22Rv1 (cell line): ENCODE results near the gene VSNL1.

Experiments used
- H3K27ac ChIP-seq: fragments of 450-650 bp; 2 replicates; pipeline ENCODE4 v1.5.1; 2017
- CTCF ChIP-seq: fragments of 450-650 bp; IDR thresholded peaks from 2 replicates; pipeline ENCODE4 v1.5.1; 2017; ENCODE audit warnings: mild to moderate bottlenecking
- ZFX ChIP-seq: fragments of 450-650 bp; IDR thresholded peaks from 2 replicates; pipeline ENCODE4 v1.6.1; 2017; ENCODE audit warnings: antibody characterized with exemption, borderline replicate concordance

VSNL1 gene

GRCh38 chr2:17542471-17542870, 2.0 kb downstream of the VSNL1 start:
- no peak overlapping the region for H3K27ac ChIP-seq
- TF ChIP-seq ZFX (no peak), CTCF (no peak)

- TF ChIP-seq CTCF = no peak
- no peak for TF ChIP-seq ZFX
- H3K27ac ChIP-seq = no peak overlapping the region
Observed at GRCh38 chr2:17543131-17543660, 2.7 kb downstream of the VSNL1 start.

- TF ChIP-seq CTCF (no peak), ZFX (no peak)
Observed at GRCh38 chr2:17543848-17544247, 3.4 kb downstream of the VSNL1 start.

GRCh38 chr2:17544256-17544655, 3.8 kb downstream of the VSNL1 start:
- TF ChIP-seq ZFX (no peak), CTCF (no peak)
- H3K27ac ChIP-seq = no peak overlapping the region

More at GRCh38 chr2:17543848-17544247, 3.4 kb downstream of the VSNL1 start:
- no peak overlapping the region for H3K27ac ChIP-seq

- TF ChIP-seq CTCF = no peak
- no peak for TF ChIP-seq ZFX
- no peak overlapping the region for H3K27ac ChIP-seq
Observed at GRCh38 chr2:17545680-17546613, 5.5 kb downstream of the VSNL1 start.

GRCh38 chr2:17547237-17547636, 6.7 kb downstream of the VSNL1 start:
- H3K27ac ChIP-seq = no peak overlapping the region
- TF ChIP-seq CTCF = no peak
- TF ChIP-seq ZFX = no peak

GRCh38 chr2:17547737-17548136, 7.2 kb downstream of the VSNL1 start:
- no peak for TF ChIP-seq CTCF
- no peak for TF ChIP-seq ZFX
- no peak overlapping the region for H3K27ac ChIP-seq
